Measurements from ENCODE around the gene MC4R. TPM values are rescaled to one million over a fixed set of nuclear protein-coding genes. Genes with fewer than 3 reads are reported as not detected.
"Not testable (repeated sequence)": the region's sequence is repeated elsewhere in the genome, so short reads cannot be mapped to it uniquely, and the experiment has no call there.

Gene MC4R
- total RNA-seq = not detected

- DNase-seq (ENCODE audit: low spot score) = no peak
Observed at GRCh38 chr18:60372596-60372995, at the start of gene MC4R. TSS of gene MC4R (minus strand) at chr18:60372775. CDS start at chr18:60372349, 426 bp downstream.

- not testable (repeated sequence) for DNase-seq (ENCODE audit: low spot score)
Observed at GRCh38 chr18:60422306-60422705, 49.7 kb upstream of the MC4R start.

GRCh38 chr18:60421356-60422118 is 49.0 kb upstream of the MC4R start:
- no peak for DNase-seq (ENCODE audit: low spot score)

- DNase-seq (ENCODE audit: low spot score) = no peak
Observed at GRCh38 chr18:60417946-60418345, 45.4 kb upstream of the MC4R start.

- no peak for DNase-seq (ENCODE audit: low spot score)
Observed at GRCh38 chr18:60413944-60414547, 41.5 kb upstream of the MC4R start.

- DNase-seq (ENCODE audit: low spot score) = no peak
Observed at GRCh38 chr18:60411715-60412114, 39.1 kb upstream of the MC4R start.

- DNase-seq (ENCODE audit: low spot score) = no peak
Observed at GRCh38 chr18:60406721-60407120, 34.1 kb upstream of the MC4R start.

- no peak for DNase-seq (ENCODE audit: low spot score)
Observed at GRCh38 chr18:60404486-60405085, 32.0 kb upstream of the MC4R start.

GRCh38 chr18:60401346-60401745 is 28.8 kb upstream of the MC4R start:
- no peak for DNase-seq (ENCODE audit: low spot score)

GRCh38 chr18:60391571-60392226 is 19.1 kb upstream of the MC4R start:
- DNase-seq (ENCODE audit: low spot score) = no peak

- DNase-seq (ENCODE audit: low spot score) = no peak
Observed at GRCh38 chr18:60389314-60389713, 16.7 kb upstream of the MC4R start.

GRCh38 chr18:60385693-60386092 is 13.1 kb upstream of the MC4R start:
- no peak for DNase-seq (ENCODE audit: low spot score)

- no peak for DNase-seq (ENCODE audit: low spot score)
Observed at GRCh38 chr18:60383893-60384292, 11.3 kb upstream of the MC4R start.

GRCh38 chr18:60377778-60378469 is 5.3 kb upstream of the MC4R start:
- no peak for DNase-seq (ENCODE audit: low spot score)

GRCh38 chr18:60372132-60372531 is 443 bp downstream of the MC4R start:
- DNase-seq (ENCODE audit: low spot score) = no peak

GRCh38 chr18:60358516-60358915 is 14.1 kb downstream of the MC4R start:
- no peak for DNase-seq (ENCODE audit: low spot score)

GRCh38 chr18:60350941-60351340 is 21.6 kb downstream of the MC4R start:
- no peak for DNase-seq (ENCODE audit: low spot score)

- DNase-seq (ENCODE audit: low spot score) = no peak
Observed at GRCh38 chr18:60350150-60350549, 22.4 kb downstream of the MC4R start.

GRCh38 chr18:60347526-60348045 is 25.0 kb downstream of the MC4R start:
- DNase-seq (ENCODE audit: low spot score) = no peak

GRCh38 chr18:60339018-60339417 is 33.6 kb downstream of the MC4R start:
- DNase-seq (ENCODE audit: low spot score) = no peak

GRCh38 chr18:60331890-60332289 is 40.7 kb downstream of the MC4R start:
- no peak for DNase-seq (ENCODE audit: low spot score)

- no peak for DNase-seq (ENCODE audit: low spot score)
Observed at GRCh38 chr18:60329131-60329530, 43.4 kb downstream of the MC4R start.
